M059J (cell line): Measurements from ENCODE around the gene MGST2. TPM values are rescaled to one million over a fixed set of nuclear protein-coding genes. Genes with fewer than 3 reads are reported as not detected.

Experiments used
- DNase-seq: peaks from one replicate; pipeline ENCODE4 v3.0.0-alpha.2; 2012; ENCODE audit warnings: low read depth
- total RNA-seq: library from RNA; depleted of rRNA; stranded (reverse); fragments of >200 nt; shearing (Covaris generic); gene quantifications from 2 replicates; pipeline ENCODE4 v1.2.3, GENCODE V29; 2014

The MGST2 gene
- total RNA-seq, 1 experiment from 2014 or later, result 19.3 TPM

DNA sequence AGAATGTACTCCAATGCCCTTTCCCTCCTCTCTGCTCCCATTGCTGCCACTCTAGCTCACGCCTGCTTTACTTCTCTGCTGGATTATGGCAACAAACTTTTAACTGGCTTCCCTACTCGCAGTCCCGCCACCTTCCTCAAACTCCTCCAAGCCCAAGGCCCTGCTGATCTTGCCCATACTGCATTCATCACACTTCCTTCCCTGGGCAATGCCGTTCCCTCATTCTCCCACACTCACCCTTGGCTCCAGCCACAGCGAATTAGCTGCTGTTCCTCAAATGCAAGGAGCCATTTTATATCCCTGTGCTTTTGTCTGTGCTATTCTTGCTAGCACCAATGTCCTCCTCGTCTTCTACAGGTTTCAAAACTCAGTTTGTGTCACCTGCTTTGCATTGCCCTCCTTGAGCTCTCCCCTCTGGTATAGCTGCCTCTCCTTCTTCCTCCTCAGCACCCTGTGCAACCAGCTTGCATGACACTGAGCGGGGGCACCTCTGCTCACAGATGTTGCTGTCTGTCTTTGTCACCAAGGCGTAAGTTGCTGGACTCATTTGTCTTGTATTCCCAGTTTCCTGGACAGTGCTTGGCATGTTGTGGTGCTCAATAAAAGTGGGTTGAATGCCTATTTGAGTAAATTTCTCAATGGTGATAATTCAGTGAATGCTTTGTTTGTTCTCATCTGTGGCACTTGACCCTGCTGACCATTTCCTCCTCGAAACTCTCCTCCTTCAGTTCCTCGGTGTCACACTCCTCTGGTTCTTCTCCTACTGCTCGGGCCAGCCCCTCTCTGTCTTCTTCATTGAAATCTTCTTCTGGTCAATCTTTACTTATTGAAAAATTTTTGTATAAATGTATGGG, 22.4 kb upstream of the MGST2 start:
- DNase-seq, result no peak

DNA sequence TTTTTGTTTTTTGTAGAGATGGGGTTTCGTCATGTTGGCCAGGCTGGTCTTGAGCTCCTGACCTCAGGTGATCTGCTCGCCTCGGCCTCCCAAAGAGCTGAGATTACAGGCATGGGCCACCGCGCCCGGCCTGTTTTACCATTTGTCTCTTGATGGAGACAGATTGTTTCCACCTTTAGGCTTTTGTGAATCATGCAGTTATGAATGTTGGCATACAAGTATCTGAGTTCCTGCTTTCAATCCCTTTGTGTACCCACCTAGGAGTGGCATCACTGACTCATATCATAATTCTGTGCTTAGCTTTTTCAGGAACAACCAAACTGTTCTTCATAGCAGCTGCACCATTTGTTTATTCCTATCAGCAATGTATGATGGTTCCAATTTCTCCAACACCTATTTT, 20.2 kb upstream of the MGST2 start:
- no peak for DNase-seq

DNA sequence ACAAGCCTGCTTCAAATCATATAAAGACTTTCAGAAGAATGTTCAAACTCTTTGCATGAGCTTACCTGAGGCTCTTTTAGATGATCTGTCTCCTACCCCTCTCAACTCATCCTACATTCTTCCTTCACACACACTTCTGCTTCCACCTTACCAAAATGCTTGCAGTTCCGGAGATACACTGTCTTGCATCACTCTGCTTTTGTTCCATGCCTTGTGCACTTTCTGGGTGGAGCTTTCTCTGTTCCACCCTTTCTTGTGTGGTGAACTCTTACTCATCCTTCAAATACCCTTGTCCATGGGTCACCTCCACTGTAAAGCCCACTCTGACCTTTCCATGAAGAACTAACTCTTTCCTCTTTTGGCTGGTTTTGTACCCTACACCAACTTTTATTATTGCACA, 18.4 kb upstream of the MGST2 start:
- no peak for DNase-seq

GRCh38 chr4:139647952-139648351, 17.7 kb upstream of the MGST2 start:
- DNase-seq, result no peak

- DNase-seq, result peak; percentile 68
These were observed 14.1 kb upstream of the MGST2 start for GRCh38 chr4:139651282-139652194.

GRCh38 chr4:139654516-139654915, 11.1 kb upstream of the MGST2 start:
- no peak for DNase-seq

DNA sequence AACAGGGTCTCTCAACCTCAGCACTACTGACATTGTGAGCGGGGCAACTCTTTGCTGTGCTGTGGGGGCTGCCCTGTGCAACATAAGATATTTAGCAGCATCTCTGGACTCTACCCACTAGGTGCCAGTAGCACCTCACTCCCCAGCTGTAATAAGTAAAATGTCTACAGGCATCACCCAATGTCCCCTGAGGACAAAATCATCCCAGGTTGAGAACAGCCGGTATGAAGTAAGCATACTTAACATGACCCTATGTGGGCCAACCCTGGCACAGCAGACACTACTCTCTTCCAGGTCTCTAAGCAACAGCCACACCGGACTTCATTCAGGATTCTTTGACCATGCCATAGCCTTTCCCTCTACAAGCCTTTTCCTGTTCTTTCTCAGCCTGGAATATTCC, 10.5 kb upstream of the MGST2 start:
- peak; percentile 55 for DNase-seq

DNA sequence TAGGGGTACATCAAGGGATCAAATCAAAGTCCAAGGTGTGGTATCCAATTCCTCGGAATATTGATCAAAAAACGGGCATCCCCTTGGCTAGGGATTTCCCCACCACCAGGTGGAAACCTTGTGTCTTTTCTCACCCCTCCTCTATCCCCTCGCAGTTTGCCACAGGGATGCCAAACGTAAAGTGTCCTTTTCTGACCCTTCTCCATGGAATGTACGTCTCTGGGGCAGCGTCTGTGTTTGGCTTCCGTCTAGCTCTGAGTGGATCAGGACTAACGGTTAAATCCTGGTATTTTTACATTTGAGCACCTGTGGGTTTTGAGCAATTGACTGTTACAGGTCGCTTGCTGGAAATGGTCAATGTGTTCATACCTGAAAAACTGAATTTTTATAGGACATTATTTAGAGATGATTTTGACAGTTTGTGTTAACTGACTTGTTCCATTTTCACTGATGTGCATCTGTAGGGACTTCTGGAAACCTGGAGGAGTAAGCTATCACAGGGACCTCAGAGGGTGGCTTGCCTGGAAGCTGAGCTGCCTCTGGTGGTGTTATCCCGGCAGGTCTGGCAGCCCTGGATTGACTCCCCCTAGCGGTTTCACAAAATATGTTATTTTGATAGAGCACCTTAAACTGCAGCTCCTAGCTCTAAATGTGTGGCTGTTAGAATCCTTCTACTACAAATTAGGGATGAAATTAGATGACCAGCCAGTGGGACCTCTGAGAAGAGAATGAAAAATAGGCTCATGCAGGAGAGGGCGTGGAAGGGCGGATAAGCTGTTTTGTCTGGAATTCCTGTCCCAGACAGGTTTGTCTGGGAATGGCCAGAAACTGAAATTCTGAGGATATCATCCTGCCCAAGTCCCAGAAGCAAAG, 8.8 kb upstream of the MGST2 start:
- peak; percentile 71 for DNase-seq

DNA sequence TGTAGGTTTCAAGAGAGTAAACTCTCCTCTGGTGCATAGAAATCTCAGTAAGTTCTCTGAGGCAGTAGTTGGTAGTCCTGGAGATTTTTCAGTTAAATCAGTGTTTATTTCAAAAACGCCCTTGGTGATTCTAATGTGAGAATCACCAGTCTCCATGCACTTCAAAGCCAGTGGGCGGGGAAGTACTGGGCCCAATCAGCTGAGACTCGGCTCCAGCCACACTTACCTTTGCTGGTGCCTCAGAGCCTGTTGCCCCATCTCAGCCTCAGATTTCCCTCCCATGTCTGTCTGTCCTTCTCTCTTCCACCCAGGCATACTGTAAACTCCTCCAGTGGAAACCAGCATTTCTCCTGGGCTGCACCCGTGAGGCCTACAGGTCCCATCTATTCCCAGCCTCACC, 7.4 kb upstream of the MGST2 start:
- no peak for DNase-seq

DNA sequence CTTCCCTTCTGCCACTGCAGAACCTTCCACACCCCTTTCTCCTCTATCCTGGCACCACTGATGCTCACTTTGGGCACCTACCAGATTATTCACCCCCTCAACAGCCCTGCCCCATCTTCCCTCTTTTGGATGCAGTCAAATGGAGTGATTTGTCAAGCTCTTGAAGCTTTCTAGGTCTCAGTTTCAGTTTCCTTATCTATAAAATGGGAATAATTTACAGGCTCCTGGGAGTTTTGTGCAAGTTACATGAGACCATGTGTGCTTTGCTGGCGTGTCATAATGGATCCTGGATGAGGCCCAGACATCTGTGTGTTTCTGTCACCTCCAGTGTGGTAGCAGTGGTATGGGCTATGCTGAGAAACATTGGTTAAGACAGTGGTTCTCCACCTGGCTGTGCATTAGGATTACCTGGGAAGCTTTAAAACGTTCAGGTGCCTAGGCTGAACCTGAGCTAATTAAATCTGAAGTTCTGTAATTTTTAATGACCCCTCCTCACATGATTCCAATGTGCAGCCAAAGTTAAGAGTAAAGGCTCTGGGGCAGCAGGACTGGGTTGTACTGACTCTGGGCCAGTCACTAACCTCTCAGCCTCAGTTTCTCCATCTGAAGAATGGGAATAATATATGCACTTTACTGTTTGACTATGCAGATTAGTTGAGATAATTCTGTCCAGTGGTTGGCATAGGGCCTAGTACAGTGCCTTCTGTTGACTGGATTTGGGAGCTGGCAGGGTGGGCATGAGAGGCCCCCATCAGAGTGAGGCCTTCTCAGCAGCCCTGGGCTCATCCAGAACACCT, 6.8 kb upstream of the MGST2 start:
- no peak for DNase-seq

- DNase-seq, result no peak
These were observed 5.7 kb upstream of the MGST2 start for GRCh38 chr4:139659735-139660424.

- DNase-seq, result no peak
These were observed 5.0 kb upstream of the MGST2 start for GRCh38 chr4:139660568-139661043.

GRCh38 chr4:139663561-139664138, 2.0 kb upstream of the MGST2 start:
- DNase-seq, result no peak

DNA sequence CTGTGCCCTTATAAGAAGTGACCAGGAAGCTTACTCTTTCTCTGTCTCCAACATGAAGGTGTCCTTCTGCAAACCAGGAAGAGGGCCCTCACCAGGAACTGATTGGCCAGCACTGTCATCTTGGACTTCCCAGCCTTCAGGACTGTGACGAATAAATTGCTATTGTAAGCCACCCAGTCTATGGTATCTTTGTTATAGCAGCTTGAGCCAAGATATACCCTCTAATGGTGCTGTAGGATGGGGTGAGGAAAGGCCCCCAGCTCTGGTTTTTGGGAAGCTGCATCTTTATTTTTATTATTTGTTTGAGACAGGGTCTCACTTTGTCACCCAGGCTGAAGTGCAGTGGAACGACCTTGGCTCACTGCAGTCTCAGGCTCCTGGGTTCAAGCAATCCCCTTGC, 1.2 kb upstream of the MGST2 start:
- DNase-seq, result no peak

DNA sequence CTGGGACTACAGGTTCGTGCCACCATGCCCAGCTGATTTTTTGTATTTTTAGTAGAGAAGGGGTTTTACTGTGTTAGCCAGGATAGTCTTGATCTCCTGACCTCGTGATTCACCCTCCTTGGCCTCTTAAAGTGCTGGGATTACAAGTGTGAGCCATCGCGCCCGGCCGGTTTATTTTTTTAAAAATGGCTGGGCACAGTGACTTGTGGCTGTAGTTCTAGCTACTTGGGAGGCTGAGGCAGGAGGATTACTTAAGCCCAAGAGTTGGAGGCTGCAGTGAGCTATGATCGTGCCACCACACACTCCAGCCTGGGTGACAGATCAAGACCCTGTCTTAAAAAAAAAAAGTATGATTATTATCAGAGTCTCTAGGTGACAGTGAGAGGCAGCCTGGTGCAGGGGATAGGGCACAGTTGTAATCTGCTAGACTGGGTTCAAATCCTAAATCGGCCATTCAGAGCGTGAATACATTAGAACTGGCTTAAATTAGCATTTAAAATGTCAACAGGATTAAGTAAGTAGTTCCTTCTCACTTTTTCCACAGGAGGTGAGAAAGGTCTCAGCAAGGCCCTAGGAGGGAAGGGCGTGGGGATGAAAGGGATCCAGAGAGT, 435 bp upstream of the MGST2 start:
- DNase-seq, result no peak

GRCh38 chr4:139666735-139667281, 1.2 kb downstream of the MGST2 start:
- DNase-seq, result peak; percentile 31

DNA sequence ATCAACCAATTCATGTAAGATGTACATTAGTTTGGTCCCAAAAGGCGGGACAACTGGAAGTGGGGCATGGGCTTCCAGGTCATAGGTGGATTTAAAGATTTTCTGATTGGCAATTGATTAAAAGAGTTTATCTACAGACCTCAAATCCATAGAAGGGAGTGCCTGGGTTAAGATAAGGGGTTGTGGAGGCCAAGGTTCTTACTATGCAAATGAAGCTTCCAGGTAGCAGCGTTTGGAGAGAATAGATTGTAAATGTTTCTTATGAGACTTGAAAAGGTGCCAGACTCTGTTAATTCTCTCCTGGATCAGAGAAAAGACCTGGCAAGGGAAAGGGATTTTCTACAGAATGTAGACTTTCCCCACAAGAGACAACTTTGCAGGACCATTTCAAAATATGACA, 2.4 kb downstream of the MGST2 start:
- no peak for DNase-seq

GRCh38 chr4:139668658-139669201, 3.1 kb downstream of the MGST2 start:
- no peak for DNase-seq

- no peak for DNase-seq
These were observed 3.7 kb downstream of the MGST2 start for GRCh38 chr4:139669335-139669734.
